Naive thymus-derived CD4-positive, alpha-beta T cell (primary cell): ENCODE data around the gene ACTN3. TPM values are rescaled to one million over a fixed set of nuclear protein-coding genes. Genes with fewer than 3 reads are reported as not detected.

Experiments
- ATAC-seq: fragments of 150-1000 bp; cut with Tn5 transposase; 2 replicates; pipeline ENCODE4 v1.10.0; 2021; ENCODE audit warnings: mild to moderate bottlenecking, moderate library complexity
- CTCF ChIA-PET: fragments of 350-600 bp; sonication (Branson Sonifier 250); formaldehyde crosslinking; loops from one replicate; lab custom pipeline; 2021; ENCODE audit warnings: antibody characterized with exemption; lab: Charles Lee
- POLR2A ChIA-PET: fragments of 350-600 bp; sonication (Branson Sonifier 250); formaldehyde crosslinking; loops from one replicate; lab custom pipeline; 2021; ENCODE audit warnings: antibody characterized with exemption, inconsistent platforms; lab: Charles Lee
- DNase-seq, 9 donors: peaks; one replicate each; pipeline versions ENCODE4 v3.0.0 to v3.0.0-alpha.2; 2020 to 2022; ENCODE audit warnings: mixed read lengths in 1 of 9
- H3K27ac ChIP-seq: one replicate; pipeline ENCODE4 v1.7.0; 2013; ENCODE audit warnings: mild to moderate bottlenecking, low read depth, low read length, moderate library complexity
- H3K27me3 ChIP-seq, 2 donors: one replicate each; pipeline ENCODE4 v1.7.0; 2013; ENCODE audit warnings: low read length in 2 of 2, mild to moderate bottlenecking in 2 of 2, moderate library complexity in 2 of 2; ENCODE audit not compliant: control insufficient read depth in 2 of 2, insufficient read depth in 2 of 2
- H3K36me3 ChIP-seq, 3 experiments: 1 replicate in 2 of 3; 2 replicates in 1 of 3; pipeline ENCODE4 v1.7.0; 2013; ENCODE audit warnings: low read length in 3 of 3, mild to moderate bottlenecking in 3 of 3, moderate library complexity in 1 of 3; ENCODE audit not compliant: insufficient read depth in 3 of 3, control insufficient read depth in 2 of 3
- H3K4me1 ChIP-seq, 2 donors: one replicate each; pipeline ENCODE4 v1.7.0; 2013; ENCODE audit warnings: low read length in 2 of 2, mild to moderate bottlenecking in 2 of 2, moderate library complexity in 1 of 2; ENCODE audit not compliant: control insufficient read depth in 2 of 2, insufficient read depth in 2 of 2
- H3K4me3 ChIP-seq: 2 replicates; pipeline ENCODE4 v1.7.0; 2013; ENCODE audit warnings: mild to moderate bottlenecking, low read length
- H3K9me3 ChIP-seq, 3 experiments: 1 replicate in 2 of 3; 2 replicates in 1 of 3; pipeline ENCODE4 v1.7.0; 2013; ENCODE audit warnings: low read length in 3 of 3; ENCODE audit not compliant: control insufficient read depth in 2 of 3
- H3K27ac Mint-ChIP-seq, 9 donors: one replicate each; pipeline ENCODE4 v1.8.0; 2020 to 2022; ENCODE audit warnings: mixed read lengths in 9 of 9, mild to moderate bottlenecking in 8 of 9, moderate library complexity in 5 of 9, inconsistent platforms in 2 of 9
- H3K27me3 Mint-ChIP-seq, 5 donors: one replicate each; pipeline ENCODE4 v1.8.0; 2021 to 2022; ENCODE audit warnings: mixed read lengths in 5 of 5, mild to moderate bottlenecking in 1 of 5
- H3K36me3 Mint-ChIP-seq, 5 donors: one replicate each; pipeline ENCODE4 v1.8.0; 2020 to 2022; ENCODE audit warnings: mixed read lengths in 5 of 5, mild to moderate bottlenecking in 3 of 5, inconsistent platforms in 1 of 5
- H3K4me1 Mint-ChIP-seq, 7 donors: one replicate each; pipeline ENCODE4 v1.8.0; 2020 to 2022; ENCODE audit warnings: mixed read lengths in 7 of 7, mild to moderate bottlenecking in 3 of 7, inconsistent platforms in 1 of 7
- H3K4me3 Mint-ChIP-seq, 10 donors: one replicate each; pipeline ENCODE4 v1.8.0; 2020 to 2022; ENCODE audit warnings: mild to moderate bottlenecking in 10 of 10, mixed read lengths in 10 of 10, moderate library complexity in 6 of 10, inconsistent platforms in 2 of 10
- H3K9me3 Mint-ChIP-seq, 11 donors: one replicate each; pipeline ENCODE4 v1.8.0; 2020 to 2022; ENCODE audit warnings: mixed read lengths in 11 of 11, mild to moderate bottlenecking in 4 of 11, inconsistent platforms in 1 of 11, moderate library complexity in 1 of 11
- intact Hi-C, 2 donors: fragments of 100-400 bp; cut with micrococcal nuclease; formaldehyde crosslinking; loops; one replicate each; pipeline ENCODE4 v1.15.1; 2023
- polyA plus RNA-seq, 2 donors: library from polyadenylated mRNA; unstranded; fragments of 300-500 nt; fragmentation: Illumina TruSeq; gene quantifications; one replicate each; pipeline ENCODE4 v1.2.3, GENCODE V29; 2021
- total RNA-seq, 6 experiments: library from RNA in 5 of 6; stranded (reverse) in 5 of 6; gene quantifications; 1 replicate in 5 of 6; 2 replicates in 1 of 6; pipeline ENCODE4 v1.2.3 and lab custom pipeline; 2021 to 2026

Gene ACTN3
- total and polyA plus RNA-seq, 7 experiments from 2014 or later = 0.32 TPM; not detected in 6

DNA sequence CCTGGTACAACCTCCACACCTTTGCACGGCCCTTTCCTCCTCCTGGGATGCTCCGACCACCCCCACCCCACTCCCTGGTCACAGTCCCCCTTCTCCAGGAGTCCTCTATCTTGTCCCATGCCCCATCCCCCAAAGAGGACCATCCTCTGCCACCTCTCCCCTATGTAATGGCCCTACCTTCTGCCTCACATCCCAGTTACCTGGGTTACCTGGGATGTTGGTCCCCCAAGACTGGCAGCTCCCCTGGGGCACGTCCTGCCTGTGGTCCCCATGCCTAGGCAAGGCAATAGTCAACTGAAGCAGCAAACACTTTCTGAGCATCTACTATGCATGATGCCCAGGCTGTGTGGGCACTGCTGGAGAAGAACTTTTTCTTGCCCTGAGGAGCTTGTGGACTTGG lies 8.7 kb downstream of the ACTN3 start:
- Mint-ChIP-seq H3K4me1 (peaks cover 0 to 7% (median 7%) of the 10 kb centered on the region in 7 donors), H3K4me3 (no peak overlapping the region), H3K9me3 (no peaks in the 10 kb centered on the region), H3K36me3 (no peaks in the 10 kb centered on the region), H3K27me3 (peaks cover 0 to 17% (median 5%) of the 10 kb centered on the region in 5 donors), H3K27ac (no peak overlapping the region)
- H3K4me3 ChIP-seq = no peak overlapping the region
- ChIA-PET POLR2A (no interaction called here), CTCF (no interaction called here)
- no peaks in the 10 kb centered on the region for H3K9me3 ChIP-seq
- no peaks in the 10 kb centered on the region for H3K36me3 ChIP-seq
- ATAC-seq (no peak), DNase-seq (no peak)
- peaks cover 0 to 6% of the 10 kb centered on the region in 2 donors for H3K4me1 ChIP-seq
- intact Hi-C loops = no loop called here
- no peaks in the 10 kb centered on the region for H3K27me3 ChIP-seq
- H3K27ac ChIP-seq = no peak overlapping the region

DNA sequence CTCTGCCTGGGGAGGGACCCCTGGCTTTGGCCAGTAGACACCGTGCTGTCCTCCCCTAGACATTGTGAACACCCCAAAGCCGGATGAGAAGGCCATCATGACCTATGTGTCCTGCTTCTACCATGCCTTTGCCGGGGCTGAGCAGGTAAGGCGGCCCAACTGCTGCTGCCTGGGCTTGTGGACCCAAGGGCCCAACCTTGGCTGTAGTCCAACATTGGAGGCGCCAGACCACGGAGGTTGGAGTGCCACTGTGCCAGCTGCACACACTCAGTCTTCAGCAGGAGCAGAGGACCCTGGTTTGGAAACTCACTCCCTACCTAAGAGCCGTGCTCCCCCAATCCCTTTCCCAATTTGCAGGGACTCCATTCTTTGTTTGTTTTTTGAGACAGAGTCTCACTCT lies 9.4 kb downstream of the ACTN3 start:
- intact Hi-C loops = no loop called here
- CTCF ChIA-PET = no interaction called here

DNA sequence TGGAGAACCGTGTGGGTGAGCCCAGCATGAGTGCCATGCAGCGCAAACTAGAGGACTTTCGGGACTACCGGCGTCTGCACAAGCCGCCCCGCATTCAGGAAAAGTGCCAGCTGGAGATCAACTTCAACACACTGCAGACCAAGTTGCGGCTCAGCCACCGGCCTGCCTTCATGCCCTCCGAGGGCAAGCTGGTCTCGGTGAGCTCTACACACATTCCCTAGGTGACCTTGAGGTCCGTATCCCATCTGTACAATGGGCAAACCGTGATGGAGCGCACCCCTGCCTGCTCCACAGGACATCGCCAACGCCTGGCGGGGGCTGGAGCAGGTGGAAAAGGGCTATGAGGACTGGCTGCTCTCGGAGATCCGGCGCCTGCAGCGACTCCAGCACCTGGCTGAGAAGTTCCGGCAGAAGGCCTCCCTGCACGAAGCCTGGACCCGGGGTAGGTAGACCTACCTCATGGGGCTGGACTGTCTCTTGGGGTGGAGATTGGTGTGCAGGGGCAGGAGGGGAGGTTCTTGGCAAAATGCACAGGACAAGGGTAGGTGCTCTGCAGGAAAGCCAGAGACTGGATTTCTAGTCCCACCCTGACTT lies 11.1 kb downstream of the ACTN3 start:
- H3K4me3 ChIP-seq = no peak overlapping the region
- no peaks in the 10 kb centered on the region for H3K27me3 ChIP-seq
- H3K27me3 Mint-ChIP-seq = peaks cover 0 to 17% (median 5%) of the 10 kb centered on the region in 5 donors
- no peaks in the 10 kb centered on the region for H3K36me3 Mint-ChIP-seq
- DNase-seq (no peak), ATAC-seq (no peak)
- H3K9me3 Mint-ChIP-seq = no peaks in the 10 kb centered on the region
- no peak overlapping the region for H3K27ac Mint-ChIP-seq
- ChIA-PET CTCF (no interaction called here), POLR2A (no interaction called here)
- intact Hi-C loops = no loop called here
- no peak overlapping the region for H3K4me3 Mint-ChIP-seq
- peaks cover 0 to 6% of the 10 kb centered on the region in 2 donors for H3K4me1 ChIP-seq
- peaks cover 0 to 7% (median 7%) of the 10 kb centered on the region in 7 donors for H3K4me1 Mint-ChIP-seq
- H3K9me3 ChIP-seq = no peaks in the 10 kb centered on the region
- H3K36me3 ChIP-seq = no peaks in the 10 kb centered on the region
- no peak overlapping the region for H3K27ac ChIP-seq

More for the DNA sequence above, 9.4 kb downstream of the ACTN3 start:
- peaks cover 0 to 7% (median 7%) of the 10 kb centered on the region in 7 donors for H3K4me1 Mint-ChIP-seq
- H3K36me3 Mint-ChIP-seq = no peaks in the 10 kb centered on the region
- POLR2A ChIA-PET = no interaction called here
- H3K4me1 ChIP-seq = peaks cover 0 to 6% of the 10 kb centered on the region in 2 donors
- H3K9me3 ChIP-seq = no peaks in the 10 kb centered on the region
- no peak for DNase-seq
- no peak overlapping the region for H3K4me3 ChIP-seq
- ATAC-seq = no peak
- H3K27me3 Mint-ChIP-seq = peaks cover 0 to 17% (median 5%) of the 10 kb centered on the region in 5 donors
- H3K36me3 ChIP-seq = no peaks in the 10 kb centered on the region
- no peak overlapping the region for H3K27ac ChIP-seq
- H3K9me3 Mint-ChIP-seq = no peaks in the 10 kb centered on the region
- no peak overlapping the region for H3K27ac Mint-ChIP-seq
- H3K4me3 Mint-ChIP-seq = no peak overlapping the region
- H3K27me3 ChIP-seq = no peaks in the 10 kb centered on the region

DNA sequence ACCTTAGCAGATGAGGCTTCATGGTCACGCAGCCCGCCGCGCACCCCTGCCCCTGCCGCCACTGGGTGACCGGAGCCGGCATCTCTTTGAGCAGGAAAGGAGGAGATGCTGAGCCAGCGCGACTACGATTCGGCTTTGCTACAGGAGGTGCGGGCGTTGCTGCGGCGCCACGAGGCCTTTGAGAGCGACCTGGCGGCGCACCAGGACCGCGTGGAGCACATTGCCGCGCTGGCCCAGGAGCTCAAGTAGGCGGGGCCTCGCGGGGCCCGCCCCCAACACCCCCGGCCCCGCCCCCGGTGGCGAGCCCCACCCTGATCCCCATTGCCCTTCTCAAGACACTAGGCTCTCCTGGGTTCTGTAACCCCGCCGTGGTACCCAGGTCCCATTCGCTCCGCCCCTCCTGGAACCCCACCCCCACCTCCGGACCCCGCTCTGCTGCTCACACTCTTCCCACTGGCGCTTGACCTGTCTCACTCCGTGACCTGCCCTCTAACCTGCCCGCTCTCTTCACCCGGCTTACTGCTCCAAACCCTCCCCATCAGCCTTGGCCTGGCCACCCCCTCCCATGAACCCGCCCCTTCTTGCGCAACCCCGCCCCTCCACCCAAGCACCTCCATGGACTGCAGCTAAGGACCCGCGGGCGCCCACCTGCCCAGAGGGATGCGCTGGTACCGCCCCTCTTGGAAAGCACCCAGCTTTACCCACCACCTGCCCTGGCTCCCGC lies 12.6 kb downstream of the ACTN3 start:
- H3K4me3 Mint-ChIP-seq = peak overlapping the region in 5 of 10 donors; percentile 33 to 52 (median 37)
- DNase-seq (peak in 6 of 9 donors; percentile 16 to 32 (median 29)), ATAC-seq (peak; percentile 74)
- H3K9me3 Mint-ChIP-seq = no peaks in the 10 kb centered on the region
- H3K36me3 ChIP-seq = no peaks in the 10 kb centered on the region
- H3K36me3 Mint-ChIP-seq = no peaks in the 10 kb centered on the region
- H3K9me3 ChIP-seq = no peaks in the 10 kb centered on the region
- intact Hi-C loops = no loop called here
- H3K4me1 Mint-ChIP-seq = peaks cover 0 to 7% (median 7%) of the 10 kb centered on the region in 7 donors
- CTCF ChIA-PET = no interaction called here
- H3K27ac ChIP-seq = no peak overlapping the region
- no peaks in the 10 kb centered on the region for H3K27me3 ChIP-seq
- no peak overlapping the region for H3K27ac Mint-ChIP-seq
- no peak overlapping the region for H3K4me3 ChIP-seq
- POLR2A ChIA-PET = interaction anchor here (1.0 to 1.6 kb wide), 3 partner anchors 9 to 15 kb away, joined by 3 to 7 read pairs (median 6); partner anchors contain the start of genes CTSF and ZDHHC24
- peaks cover 0 to 6% of the 10 kb centered on the region in 2 donors for H3K4me1 ChIP-seq
- H3K27me3 Mint-ChIP-seq = peaks cover 0 to 17% (median 5%) of the 10 kb centered on the region in 5 donors

DNA sequence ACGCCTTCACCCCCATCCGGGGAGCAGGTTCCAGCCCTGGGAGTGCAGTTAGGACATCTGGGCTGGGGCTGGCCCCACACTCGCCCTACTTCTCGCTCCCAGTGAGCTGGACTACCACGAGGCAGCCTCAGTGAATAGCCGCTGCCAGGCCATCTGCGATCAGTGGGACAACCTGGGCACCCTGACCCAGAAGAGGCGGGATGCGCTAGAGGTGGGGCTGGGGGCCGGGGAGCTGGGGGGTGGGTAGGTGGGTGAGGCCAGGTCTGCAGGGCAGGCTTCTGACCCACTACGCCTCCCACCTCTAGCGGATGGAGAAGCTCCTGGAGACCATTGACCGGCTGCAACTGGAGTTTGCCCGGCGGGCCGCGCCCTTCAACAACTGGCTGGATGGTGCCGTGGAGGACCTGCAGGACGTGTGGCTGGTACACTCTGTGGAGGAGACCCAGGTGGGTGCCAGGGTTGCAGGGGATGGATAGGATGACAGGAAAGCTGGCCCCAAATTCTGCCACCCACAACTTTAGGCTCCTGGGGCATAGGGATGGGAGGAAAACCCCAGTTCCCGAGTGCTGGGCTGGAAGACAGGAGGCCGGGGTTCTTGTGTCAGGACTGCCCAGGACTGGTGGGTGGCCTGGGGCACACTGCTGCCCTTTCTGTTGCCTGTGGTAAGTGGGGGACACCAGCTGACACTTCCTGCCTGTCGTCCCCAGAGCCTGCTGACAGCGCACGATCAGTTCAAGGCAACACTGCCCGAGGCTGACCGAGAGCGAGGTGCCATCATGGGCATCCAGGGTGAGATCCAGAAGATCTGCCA lies 13.4 kb downstream of the ACTN3 start:
- Mint-ChIP-seq H3K27me3 (peaks cover 0 to 17% (median 5%) of the 10 kb centered on the region in 5 donors), H3K9me3 (no peaks in the 10 kb centered on the region), H3K36me3 (no peaks in the 10 kb centered on the region), H3K27ac (no peak overlapping the region), H3K4me3 (peak overlapping the region in 2 of 10 donors; percentile 29 to 52), H3K4me1 (peaks cover 0 to 7% (median 7%) of the 10 kb centered on the region in 7 donors)
- POLR2A ChIA-PET = interaction anchor here (1.0 to 1.6 kb wide), 3 partner anchors 8 to 16 kb away, joined by 3 to 7 read pairs (median 6); partner anchors contain the start of genes CTSF and ZDHHC24
- H3K27me3 ChIP-seq = no peaks in the 10 kb centered on the region
- no peak for ATAC-seq
- peaks cover 0 to 6% of the 10 kb centered on the region in 2 donors for H3K4me1 ChIP-seq
- DNase-seq = no peak
- no peak overlapping the region for H3K4me3 ChIP-seq
- intact Hi-C loops = no loop called here
- no peaks in the 10 kb centered on the region for H3K36me3 ChIP-seq
- no peak overlapping the region for H3K27ac ChIP-seq
- CTCF ChIA-PET = no interaction called here
- no peaks in the 10 kb centered on the region for H3K9me3 ChIP-seq

DNA sequence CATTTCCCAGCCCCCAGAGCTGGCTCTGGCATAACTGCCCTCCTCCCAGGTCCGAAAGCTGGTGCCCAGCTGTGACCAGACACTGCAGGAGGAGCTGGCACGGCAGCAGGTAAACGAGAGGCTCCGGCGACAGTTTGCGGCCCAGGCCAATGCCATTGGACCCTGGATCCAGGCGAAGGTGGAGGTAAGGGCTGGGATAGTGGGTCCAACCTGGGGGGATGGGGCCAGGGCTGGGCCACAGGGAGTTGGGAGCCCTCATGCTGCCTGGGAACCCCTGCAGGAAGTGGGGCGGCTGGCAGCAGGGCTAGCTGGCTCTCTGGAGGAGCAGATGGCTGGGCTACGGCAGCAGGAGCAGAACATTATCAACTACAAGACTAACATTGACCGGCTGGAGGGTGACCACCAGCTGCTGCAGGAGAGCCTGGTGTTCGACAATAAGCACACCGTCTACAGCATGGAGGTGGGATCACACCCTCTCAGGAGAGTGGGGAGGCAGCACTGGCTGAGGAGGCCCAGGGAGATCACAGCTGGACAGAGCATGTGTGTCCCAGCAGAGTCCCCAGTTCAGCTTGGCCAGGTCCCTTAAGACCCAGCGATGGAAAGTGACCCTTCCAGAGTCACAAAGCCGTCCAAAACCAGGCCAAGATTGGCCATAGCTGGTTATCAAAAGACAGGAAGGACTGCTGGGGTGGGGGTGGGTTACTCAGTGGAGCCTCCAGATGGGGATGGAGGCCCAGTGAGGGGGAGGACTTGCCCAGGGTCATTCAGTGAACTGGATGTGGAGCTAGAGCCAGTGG lies 14.7 kb downstream of the ACTN3 start:
- H3K36me3 Mint-ChIP-seq = peaks cover 0 to 3% (median 0%) of the 10 kb centered on the region in 5 donors
- no peak overlapping the region for H3K27ac Mint-ChIP-seq
- Histone ChIP-seq H3K4me3 (no peak overlapping the region), H3K27ac (no peak overlapping the region), H3K36me3 (no peaks in the 10 kb centered on the region), H3K4me1 (peaks cover 0 to 6% of the 10 kb centered on the region in 2 donors), H3K27me3 (no peaks in the 10 kb centered on the region), H3K9me3 (no peaks in the 10 kb centered on the region)
- ATAC-seq = no peak
- no peak for DNase-seq
- H3K9me3 Mint-ChIP-seq = no peaks in the 10 kb centered on the region
- CTCF ChIA-PET = no interaction called here
- peaks cover 0 to 11% (median 7%) of the 10 kb centered on the region in 7 donors for H3K4me1 Mint-ChIP-seq
- POLR2A ChIA-PET = interaction anchor here (1.1 kb wide), 1 partner anchor 15 kb away, joined by 5 read pairs; the partner anchor contains the start of gene ZDHHC24
- H3K4me3 Mint-ChIP-seq = no peak overlapping the region
- intact Hi-C loops = no loop called here
- H3K27me3 Mint-ChIP-seq = peaks cover 0 to 12% (median 7%) of the 10 kb centered on the region in 5 donors
